Raji (cell line): ENCODE data around the gene GALNT9.

Experiments
- POLR2A ChIP-seq: IDR thresholded peaks from 2 replicates; pipeline ENCODE4 v1.6.1; 2011; ENCODE audit warnings: low read depth, low read length, control low read depth; ENCODE audit not compliant: insufficient read depth

GALNT9 gene

GRCh38 chr12:132227782-132228475 is 101.5 kb downstream of the GALNT9 start:
- no peak for TF ChIP-seq POLR2A

- TF ChIP-seq POLR2A: no peak
Measured at GRCh38 chr12:132227118-132227517, 102.3 kb downstream of the GALNT9 start.

- TF ChIP-seq POLR2A: no peak
Measured at GRCh38 chr12:132226604-132227003, 102.8 kb downstream of the GALNT9 start.

GRCh38 chr12:132225214-132225613 is 104.2 kb downstream of the GALNT9 start:
- TF ChIP-seq POLR2A: no peak

GRCh38 chr12:132224484-132224883 is 104.9 kb downstream of the GALNT9 start:
- no peak for TF ChIP-seq POLR2A

GRCh38 chr12:132222808-132223173 is 106.6 kb downstream of the GALNT9 start:
- no peak for TF ChIP-seq POLR2A

GRCh38 chr12:132222096-132222807 is 107.1 kb downstream of the GALNT9 start:
- no peak for TF ChIP-seq POLR2A

GRCh38 chr12:132219323-132219722 is 110.1 kb downstream of the GALNT9 start:
- no peak for TF ChIP-seq POLR2A

GRCh38 chr12:132218915-132219314 is 110.5 kb downstream of the GALNT9 start:
- TF ChIP-seq POLR2A: no peak

- no peak for TF ChIP-seq POLR2A
Measured at GRCh38 chr12:132218527-132218875, 110.9 kb downstream of the GALNT9 start.

- no peak for TF ChIP-seq POLR2A
Measured at GRCh38 chr12:132217800-132218526, 111.4 kb downstream of the GALNT9 start.

- no peak for TF ChIP-seq POLR2A
Measured at GRCh38 chr12:132217371-132217770, 112.0 kb downstream of the GALNT9 start.

- TF ChIP-seq POLR2A: no peak
Measured at GRCh38 chr12:132216354-132216987, 112.9 kb downstream of the GALNT9 start.

GRCh38 chr12:132215299-132215989 is 113.9 kb downstream of the GALNT9 start:
- TF ChIP-seq POLR2A: no peak

GRCh38 chr12:132214891-132215290 is 114.5 kb downstream of the GALNT9 start:
- no peak for TF ChIP-seq POLR2A

GRCh38 chr12:132214161-132214476 is 115.3 kb downstream of the GALNT9 start:
- no peak for TF ChIP-seq POLR2A
